HCT116 (cell line): ENCODE data around the gene NIPAL4. TPM values are rescaled to one million over a fixed set of nuclear protein-coding genes. Genes with fewer than 3 reads are reported as not detected.

ENCODE experiments used
- ATAC-seq: fragments of 200-7000 bp; cut with Tn5 transposase; 2 replicates; pipeline ENCODE4 v1.9.1; 2020; ENCODE audit warnings: mild to moderate bottlenecking, moderate library complexity
- BruUV-seq: library from RNA; stranded (reverse); fragments of 400-500 nt; replicated peaks from 2 replicates; lab custom pipeline; 2021; lab: Mats Ljungman, UMichigan
- CTCF ChIA-PET: fragments of 300-600 bp; sonication (Branson Sonifier 250); formaldehyde crosslinking; loops from one replicate; lab custom pipeline; 2021; ENCODE audit warnings: antibody characterized with exemption; lab: Charles Lee
- POLR2A ChIA-PET: fragments of 300-600, 350-600 bp; sonication (Branson Sonifier 250); formaldehyde crosslinking; loops from one replicate; lab custom pipeline; 2021; ENCODE audit warnings: antibody characterized with exemption; lab: Charles Lee
- RAD21 ChIA-PET, 2 experiments: fragments of 300-600 bp; sonication (Branson Sonifier 250); formaldehyde crosslinking; loops; one replicate each; lab custom pipeline; 2023; ENCODE audit warnings: low total read pairs in 2 of 2; ENCODE audit not compliant: uncharacterized antibody in 2 of 2, unreplicated experiment in 2 of 2, low non-redundant PET in 1 of 2; lab: Charles Lee
- DNase-seq: peaks from one replicate; pipeline ENCODE4 v3.0.0-alpha.2; 2010; ENCODE audit warnings: low read depth, low spot score
- H2AFZ ChIP-seq: fragments of 200-600 bp; shearing (Covaris generic), sonication (generic); 2 replicates; pipeline ENCODE4 v1.6.1; 2017; ENCODE audit warnings: low read depth, mixed run types, mixed read lengths, antibody characterized with exemption, low read length; ENCODE audit not compliant: poor library complexity, severe bottlenecking
- H3K27ac ChIP-seq: 2 replicates; pipeline ENCODE4 v1.5.1; 2012; ENCODE audit warnings: low read depth, low read length
- H3K27me3 ChIP-seq: fragments of 200-600 bp; sonication (generic); 2 replicates; pipeline ENCODE4 v1.6.1; 2016; ENCODE audit warnings: mixed run types, low read length, mixed read lengths; ENCODE audit not compliant: insufficient read depth
- H3K36me3 ChIP-seq, 2 experiments: fragments of 200-500 bp in 1 of 2; fragments of 200-600 bp in 1 of 2; sonication (Bioruptor generic) in 1 of 2; sonication (generic) in 1 of 2; 2 replicates each; pipeline versions ENCODE4 v1.5.1 to v1.6.1; 2014 to 2016; ENCODE audit warnings: low read length in 2 of 2, inconsistent platforms in 1 of 2, mixed read lengths in 1 of 2, mixed run types in 1 of 2; ENCODE audit not compliant: insufficient read depth in 2 of 2, control insufficient read depth in 1 of 2
- H3K4me1 ChIP-seq, 2 experiments: fragments of 200-600 bp in 1 of 2; sonication (generic) in 1 of 2; 2 replicates each; pipeline versions ENCODE4 v1.5.1 to v1.6.1; 2012 to 2017; ENCODE audit warnings: low read length in 2 of 2, inconsistent platforms in 1 of 2, mild to moderate bottlenecking in 1 of 2, mixed read lengths in 1 of 2, mixed run types in 1 of 2, moderate library complexity in 1 of 2; ENCODE audit not compliant: insufficient read depth in 2 of 2, control insufficient read depth in 1 of 2
- H3K4me2 ChIP-seq: fragments of 200-600 bp; sonication (generic); 2 replicates; pipeline ENCODE4 v1.6.1; 2017; ENCODE audit warnings: mixed run types, low read length, mixed read lengths
- H3K4me3 ChIP-seq, 2 experiments: fragments of 200-600 bp in 1 of 2; sonication (generic) in 1 of 2; replicated peaks in 1 of 2; 2 replicates each; pipeline ENCODE4 v1.5.1; 2011 to 2016; ENCODE audit warnings: low read length in 2 of 2, control low read depth in 1 of 2, low read depth in 1 of 2, mild to moderate bottlenecking in 1 of 2, mixed read lengths in 1 of 2, mixed run types in 1 of 2
- H3K79me2 ChIP-seq: fragments of 200-600 bp; sonication (generic); 2 replicates; pipeline ENCODE4 v1.6.1; 2017; ENCODE audit warnings: mild to moderate bottlenecking, mixed run types, low read length, moderate library complexity, mixed read lengths; ENCODE audit not compliant: insufficient read depth
- H3K9ac ChIP-seq: fragments of 200-600 bp; sonication (generic); 2 replicates; pipeline ENCODE4 v1.6.1; 2016; ENCODE audit warnings: low read length, mixed read lengths
- H3K9me2 ChIP-seq: fragments of 200-600 bp; sonication (generic), shearing (Covaris generic); 2 replicates; pipeline ENCODE4 v1.6.1; 2017; ENCODE audit warnings: mixed run types, mild to moderate bottlenecking, moderate library complexity; ENCODE audit not compliant: insufficient read depth
- H3K9me3 ChIP-seq, 2 experiments: fragments of 200-500 bp in 1 of 2; fragments of 200-600 bp in 1 of 2; sonication (Bioruptor generic) in 1 of 2; sonication (generic) in 1 of 2; 2 replicates each; pipeline ENCODE4 v1.6.1; 2014 to 2017; ENCODE audit warnings: low read length in 2 of 2, mixed read lengths in 2 of 2, inconsistent platforms in 1 of 2, low read depth in 1 of 2, mild to moderate bottlenecking in 1 of 2, mixed run types in 1 of 2, moderate library complexity in 1 of 2; ENCODE audit not compliant: control insufficient read depth in 1 of 2, insufficient read depth in 1 of 2
- H4K20me1 ChIP-seq: fragments of 200-600 bp; sonication (generic), shearing (Covaris generic); 2 replicates; pipeline ENCODE4 v1.6.1; 2017; ENCODE audit warnings: mixed run types, mild to moderate bottlenecking, moderate library complexity; ENCODE audit not compliant: insufficient read depth
- CBX3 ChIP-seq: IDR thresholded peaks from 2 replicates; pipeline ENCODE4 v1.6.1; 2012; ENCODE audit warnings: low read depth
- CEBPB ChIP-seq: IDR thresholded peaks from 2 replicates; pipeline ENCODE4 v1.6.1; 2012; ENCODE audit warnings: low read depth
- EGR1 ChIP-seq: IDR thresholded peaks from 2 replicates; pipeline ENCODE4 v1.6.1; 2012; ENCODE audit warnings: low read depth
- EZH2 ChIP-seq: fragments of 200-600 bp; sonication (generic); IDR thresholded peaks from 2 replicates; pipeline ENCODE4 v1.6.1; 2017; ENCODE audit warnings: antibody characterized with exemption, mixed run types
- EZH2phosphoT487 ChIP-seq: fragments of 200-600 bp; IDR thresholded peaks from 2 replicates; pipeline ENCODE4 v1.6.1; 2018; ENCODE audit warnings: antibody characterized with exemption, borderline replicate concordance
- FOSL1 ChIP-seq: IDR thresholded peaks from 2 replicates; pipeline ENCODE4 v1.6.1; 2012; ENCODE audit warnings: low read depth
- JUND ChIP-seq: IDR thresholded peaks from 2 replicates; pipeline ENCODE4 v1.6.1; 2012
- MAX ChIP-seq: IDR thresholded peaks from 2 replicates; pipeline ENCODE4 v1.6.1; 2012
- POLR2AphosphoS5 ChIP-seq: IDR thresholded peaks from 2 replicates; pipeline ENCODE4 v1.6.1; 2011; ENCODE audit warnings: mild to moderate bottlenecking, low read depth, low read length, moderate library complexity
- REST ChIP-seq: IDR thresholded peaks from 2 replicates; pipeline ENCODE4 v1.6.1; 2012; ENCODE audit warnings: low read depth
- SIN3A ChIP-seq: IDR thresholded peaks from 2 replicates; pipeline ENCODE4 v1.6.1; 2012; ENCODE audit warnings: low read depth
- SRF ChIP-seq: IDR thresholded peaks from 2 replicates; pipeline ENCODE4 v1.6.1; 2012; ENCODE audit warnings: low read depth
- TCF7L2 ChIP-seq: IDR thresholded peaks from 2 replicates; pipeline ENCODE4 v1.7.0; 2011; ENCODE audit warnings: borderline replicate concordance, inconsistent platforms; ENCODE audit not compliant: insufficient read depth, insufficient read length; ENCODE audit errors: extremely low read depth
- YY1 ChIP-seq: IDR thresholded peaks from 2 replicates; pipeline ENCODE4 v1.6.1; 2011; ENCODE audit warnings: low read length, low read depth, moderate library complexity, mild to moderate bottlenecking; ENCODE audit not compliant: insufficient replicate concordance; ENCODE audit errors: extremely low read depth
- ZBTB33 ChIP-seq: IDR thresholded peaks from 2 replicates; pipeline ENCODE4 v1.6.1; 2011; ENCODE audit warnings: mild to moderate bottlenecking, low read length, moderate library complexity; ENCODE audit not compliant: insufficient replicate concordance; ENCODE audit errors: extremely low read depth
- ZFX ChIP-seq: fragments of 450-650 bp; IDR thresholded peaks from 2 replicates; pipeline ENCODE4 v1.6.1; 2017
- ZNF274 ChIP-seq: fragments of 200-500 bp; sonication (Bioruptor generic); IDR thresholded peaks from 2 replicates; pipeline ENCODE4 v1.6.1; 2014; ENCODE audit warnings: mild to moderate bottlenecking, low read depth, low read length, inconsistent platforms
- intact Hi-C: fragments of 100-400 bp; cut with micrococcal nuclease; formaldehyde crosslinking; loops from 2 replicates; pipeline ENCODE4 v1.10.0; 2022
- total RNA-seq: library from RNA; stranded (reverse); gene quantifications from one replicate; pipeline ENCODE4 v1.2.1, GENCODE V29; 2021; ENCODE audit not compliant: unreplicated experiment

Gene NIPAL4
- total RNA-seq, 1 experiment from 2014 or later: 0.12 TPM

- ATAC-seq (no peak), DNase-seq (no peak)
- Histone ChIP-seq H3K79me2 (no peaks in the 10 kb centered on the region), H3K4me3 (no peak overlapping the region), H4K20me1 (no peaks in the 10 kb centered on the region), H3K36me3 (no peaks in the 10 kb centered on the region), H3K9me3 (no peaks in the 10 kb centered on the region), H3K9ac (no peak overlapping the region), H3K9me2 (no peaks in the 10 kb centered on the region), H3K27me3 (no peaks in the 10 kb centered on the region), H3K4me2 (no peak overlapping the region), H3K27ac (no peak overlapping the region), H2AFZ (no peak overlapping the region), H3K4me1 (peaks cover 0 to 7% of the 10 kb centered on the region in 2 experiments; a peak in 2 of 4 replicates)
- RAD21 ChIA-PET: no interaction called here
- CTCF ChIA-PET: interaction anchor here (2.5 kb wide), 1 partner anchor 38 kb away, joined by 9 read pairs; no protein-coding TSS in a partner anchor
- intact Hi-C loops: loop anchor here (5.0 kb wide), 2 partner anchors 283 to 308 kb away; partner anchors contain the start of gene LSM11
- BruUV-seq: no TSS peak
- TF ChIP-seq TCF7L2 (no peak), EGR1 (no peak), MAX (no peak), SIN3A (no peak), ZBTB33 (no peak), SRF (no peak), EZH2 (no peak), EZH2phosphoT487 (no peak), CEBPB (no peak), FOSL1 (no peak), ZFX (no peak), CBX3 (no peak), ZNF274 (no peak), YY1 (no peak), REST (no peak), POLR2AphosphoS5 (no peak), JUND (no peak)
- POLR2A ChIA-PET: no interaction called here
These were observed 25.9 kb upstream of the NIPAL4 start for GRCh38 chr5:157434096-157434495.
